ENCODE data around the gene MT1A.

DNA sequence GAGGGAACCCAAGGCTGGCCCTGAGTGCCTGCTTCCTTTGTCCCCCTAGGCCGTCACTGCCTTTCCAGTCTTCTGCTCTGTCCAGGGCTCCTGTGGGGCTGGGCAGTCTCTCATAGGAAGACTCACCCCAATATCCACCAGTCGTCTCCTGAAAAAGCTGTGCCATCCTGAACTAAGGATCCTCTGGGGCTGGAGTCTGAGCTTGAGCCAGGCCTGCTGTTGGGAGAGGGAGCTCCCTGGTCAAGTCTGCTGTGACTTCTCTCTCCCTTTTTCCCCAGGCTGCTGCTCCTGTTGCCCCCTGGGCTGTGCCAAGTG, 32.1 kb downstream of the MT1A start:
- TF ChIP-seq EZH2 (optimal IDR thresholded peaks at IDR 0.05; ENCODE audit: low read depth, low read length) (no peak), CTCF (IDR thresholded peaks at IDR 0.05; ENCODE audit: low read length) (no peak)

Data from MM.1S (cell line).